WI38 (cell line): Measurements from ENCODE around the gene B9D2.

Experiments
- H3K4me3 ChIP-seq: 2 replicates; pipeline ENCODE4 v1.5.1; 2011; ENCODE audit warnings: low read depth, mild to moderate bottlenecking, control low read depth, low read length
- CTCF ChIP-seq: IDR thresholded peaks from 2 replicates; pipeline ENCODE4 v1.5.1; 2012; ENCODE audit warnings: low read depth, mild to moderate bottlenecking, control low read depth, low read length

B9D2 gene

GRCh38 chr19:41408256-41408655 is 44.3 kb upstream of the B9D2 start:
- TF ChIP-seq CTCF: no peak
- H3K4me3 ChIP-seq: no peak overlapping the region

GRCh38 chr19:41407271-41407670 is 43.3 kb upstream of the B9D2 start:
- H3K4me3 ChIP-seq: no peak overlapping the region
- TF ChIP-seq CTCF: no peak

DNA sequence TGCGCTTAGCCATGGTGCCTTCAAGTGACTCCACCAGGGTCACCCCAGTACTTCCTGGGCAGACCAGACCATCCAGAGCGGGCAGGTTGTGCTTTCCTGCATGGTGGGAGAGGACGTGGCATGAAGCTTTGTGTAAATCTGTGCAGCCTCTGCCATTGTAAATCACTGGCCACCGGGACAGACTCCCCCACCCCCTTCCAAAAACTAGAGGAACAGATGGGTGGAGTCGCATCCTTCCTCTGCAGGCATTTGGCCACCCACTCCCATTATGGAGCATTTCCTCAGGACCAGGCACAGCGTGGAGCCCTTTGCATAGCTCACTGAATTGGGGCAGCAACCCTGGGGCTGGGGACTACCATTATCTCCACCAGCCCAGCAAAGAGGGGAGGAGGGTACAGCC is 41.8 kb upstream of the B9D2 start:
- no peak for TF ChIP-seq CTCF
- H3K4me3 ChIP-seq: no peak overlapping the region

DNA sequence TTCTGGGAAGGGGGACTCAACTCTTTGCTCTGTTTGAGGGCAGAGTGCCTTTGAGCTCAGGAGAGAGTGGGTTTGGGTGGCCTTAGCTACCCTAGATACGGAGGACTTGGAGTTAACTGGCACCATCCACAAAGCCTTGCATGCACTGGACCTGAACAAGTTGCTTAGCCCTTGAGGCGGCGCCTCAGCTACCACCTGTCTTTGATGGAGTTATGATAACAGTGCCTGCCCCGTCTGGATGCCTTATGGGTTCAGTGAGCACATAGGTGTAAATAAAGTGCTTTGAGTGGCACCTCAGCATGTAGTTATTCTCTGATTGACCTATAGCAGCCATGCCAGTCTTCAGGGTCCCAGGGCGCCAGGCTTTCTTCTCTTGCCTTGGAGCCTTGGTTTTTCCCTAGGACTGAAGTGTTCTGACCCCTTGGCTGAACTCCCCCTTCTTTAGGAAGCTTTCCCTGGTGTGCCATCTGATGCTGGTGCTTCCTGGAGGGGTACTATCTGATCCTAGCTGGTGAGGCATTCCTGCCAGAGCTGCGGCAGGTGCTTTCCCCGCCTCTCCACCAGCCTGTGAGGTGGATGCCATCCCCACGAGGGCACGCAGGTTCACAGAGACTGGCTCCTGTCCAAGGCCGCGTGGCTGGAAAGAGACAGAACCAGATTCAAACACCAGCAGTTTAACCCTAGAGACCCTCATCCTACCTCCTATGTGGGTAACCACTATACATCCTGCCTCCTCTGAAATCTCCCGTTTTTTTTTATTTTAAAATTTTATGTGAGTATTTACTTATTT is 39.4 kb upstream of the B9D2 start:
- H3K4me3 ChIP-seq: no peak overlapping the region
- TF ChIP-seq CTCF: no peak

GRCh38 chr19:41402010-41402409 is 38.1 kb upstream of the B9D2 start:
- no peak for TF ChIP-seq CTCF
- no peak overlapping the region for H3K4me3 ChIP-seq

DNA sequence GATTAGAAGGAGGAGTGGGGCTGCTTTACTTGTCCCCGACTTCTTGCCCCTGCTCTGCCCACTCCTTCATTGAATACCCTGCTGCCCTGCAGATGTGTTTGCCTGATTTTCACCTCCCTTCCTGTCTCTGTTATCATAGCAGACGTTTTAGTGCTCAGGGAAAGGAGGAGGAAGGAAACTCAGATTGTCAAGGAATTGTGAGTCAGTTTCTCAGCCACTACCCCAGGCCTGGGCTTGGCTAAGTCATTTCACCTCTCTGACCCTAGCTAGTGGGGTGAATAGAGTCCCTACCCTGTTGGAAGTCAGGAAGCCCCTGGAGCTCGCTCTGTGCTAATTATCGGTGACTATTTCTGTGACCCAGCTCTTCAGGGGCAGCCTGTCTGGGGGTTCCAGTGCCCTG is 37.5 kb upstream of the B9D2 start:
- no peak overlapping the region for H3K4me3 ChIP-seq
- TF ChIP-seq CTCF: no peak

DNA sequence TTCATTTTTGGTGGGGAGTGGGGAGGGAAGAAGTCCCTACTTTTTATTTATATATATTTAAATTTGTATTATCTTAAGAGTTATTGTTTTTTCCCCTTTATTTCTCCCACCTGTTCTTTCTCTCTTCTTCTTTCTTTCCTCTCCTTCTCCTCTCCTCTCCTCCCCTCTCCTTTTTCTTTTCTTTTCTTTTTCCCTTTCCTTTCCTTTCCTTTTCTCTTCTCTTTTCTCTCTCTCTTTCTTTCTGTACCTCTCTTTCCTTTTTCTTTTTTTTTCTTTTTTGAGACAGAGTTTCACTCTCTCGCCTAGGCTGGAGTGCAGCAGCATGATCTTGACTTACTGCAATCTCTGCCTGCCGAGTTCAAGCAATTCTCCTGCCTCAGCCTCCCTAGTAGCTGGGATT is 35.6 kb upstream of the B9D2 start:
- no peak for TF ChIP-seq CTCF
- H3K4me3 ChIP-seq: no peak overlapping the region
